CD4-positive, alpha-beta T cell treated with Interleukin-12 subunit alpha and Interleukin-12 subunit beta, for 1 hour (primary cell): ENCODE data around the gene NOC4L.
"Not testable (repeated sequence)": the region's sequence is repeated elsewhere in the genome, so short reads cannot be mapped to it uniquely, and the experiment has no call there.

Experiments
- DNase-seq: peaks from one replicate; pipeline ENCODE4 v3.0.0-alpha.2; 2020

NOC4L gene

GRCh38 chr12:132144115-132144809, at the start of gene NOC4L, which contains the start of gene DDX51:
NOC4L (plus strand) TSS chr12:132144457; CDS start chr12:132144489, 32 bp downstream.
DDX51 (minus strand) TSS chr12:132144319; CDS start chr12:132144296, 23 bp downstream.
- peak; percentile 96 for DNase-seq

DNA sequence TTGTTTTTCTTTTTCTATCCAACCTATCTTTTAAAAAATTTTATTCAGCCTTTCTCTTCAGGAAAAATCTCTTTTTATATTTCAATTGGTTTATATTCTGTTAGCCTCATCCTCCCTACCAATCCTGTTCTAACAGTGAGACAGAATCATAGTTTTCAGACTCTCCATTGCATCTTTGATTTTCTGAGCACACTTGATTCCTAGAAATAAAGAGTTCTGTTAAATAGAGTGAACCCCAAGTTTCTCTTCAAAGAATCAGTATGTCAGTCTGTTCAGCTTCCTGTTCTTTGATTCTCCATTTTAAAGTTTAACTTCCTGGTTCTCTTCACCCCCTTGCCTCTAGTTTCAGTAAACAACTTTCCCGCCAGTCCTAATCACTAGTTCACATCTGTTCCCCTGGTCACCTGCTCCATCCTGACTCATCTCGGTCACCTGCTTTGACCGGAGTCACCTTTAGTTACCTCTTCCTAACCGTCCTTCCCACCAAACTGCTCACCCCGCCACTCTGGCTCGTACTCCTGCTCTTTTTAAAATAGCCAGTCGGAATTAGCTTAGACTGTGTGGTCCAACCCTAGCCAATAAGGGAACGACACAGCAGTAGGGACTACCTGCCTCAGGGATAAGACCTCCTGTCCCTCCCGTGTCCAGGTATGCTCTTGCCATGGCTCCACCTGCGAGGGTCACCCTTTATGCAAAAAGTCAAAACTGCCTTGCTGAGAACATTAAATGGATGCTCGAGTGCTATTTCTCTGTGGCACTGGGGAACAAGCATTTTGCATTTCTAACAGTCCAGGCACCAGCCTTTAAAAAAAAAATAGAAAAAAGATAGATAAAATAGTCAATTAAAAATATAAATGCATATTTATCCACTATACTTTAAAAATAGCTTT, 48.5 kb upstream of the NOC4L start:
- DNase-seq, result no peak

GRCh38 chr12:132099739-132100138, 44.5 kb upstream of the NOC4L start:
- DNase-seq, result no peak

DNA sequence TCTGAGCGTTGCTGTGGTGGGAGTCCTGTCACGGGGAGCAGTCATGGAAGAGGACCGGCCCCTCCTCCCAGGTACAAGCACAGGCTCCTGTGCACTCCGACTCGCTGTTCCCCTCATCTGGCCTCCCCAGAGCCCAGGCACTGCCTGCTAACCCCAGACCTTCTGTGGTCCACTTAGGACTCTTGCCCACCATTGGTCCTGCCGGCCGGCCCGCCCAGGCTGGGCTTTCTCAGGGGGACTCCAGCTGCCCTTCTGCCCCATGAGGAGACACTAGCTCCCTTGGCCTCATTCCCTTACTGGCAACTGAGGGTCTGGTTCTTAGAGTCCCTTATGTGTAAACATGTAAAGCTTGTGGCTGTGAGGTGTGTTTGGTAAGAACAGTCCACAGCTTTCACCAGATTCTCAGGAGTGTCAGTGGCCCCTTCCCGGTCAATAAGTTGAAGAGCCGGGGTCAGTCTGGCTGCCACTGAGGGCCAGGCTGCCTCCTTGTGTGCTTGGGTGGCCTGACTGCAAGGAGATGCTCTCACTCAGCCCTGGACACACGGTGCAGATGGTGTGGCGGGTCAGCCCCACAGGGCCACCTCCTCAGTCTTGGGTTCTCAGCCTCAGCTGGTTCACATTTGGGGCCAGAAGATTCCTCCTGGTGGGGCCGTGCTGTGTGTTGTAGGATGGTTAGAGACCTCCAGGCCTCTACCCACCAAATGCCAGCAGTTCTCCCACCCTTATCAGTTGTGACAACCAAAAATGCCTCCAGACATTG, 43.8 kb upstream of the NOC4L start:
- no peak for DNase-seq

DNA sequence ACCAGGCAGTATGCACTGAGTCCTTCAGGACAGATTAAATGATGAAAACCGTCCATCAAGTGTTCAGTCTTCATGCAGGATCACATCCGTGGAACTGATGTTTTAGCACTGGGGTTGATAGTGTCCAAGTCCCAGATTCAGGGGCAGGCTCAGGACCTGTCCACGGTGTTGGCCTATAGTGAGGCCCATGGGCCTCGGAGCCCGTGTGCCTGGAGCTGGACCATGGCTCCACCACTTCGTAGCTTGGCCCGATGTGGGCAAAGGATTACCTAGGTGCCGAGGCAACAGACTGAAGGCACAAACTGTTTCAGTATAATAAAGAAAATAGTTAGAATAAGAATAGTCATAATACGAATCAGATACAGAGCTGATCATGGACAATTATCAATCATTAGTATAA, 42.0 kb upstream of the NOC4L start:
- DNase-seq, result no peak

- DNase-seq, result not testable (repeated sequence)
These were observed 41.2 kb upstream of the NOC4L start for GRCh38 chr12:132103072-132103471.

DNA sequence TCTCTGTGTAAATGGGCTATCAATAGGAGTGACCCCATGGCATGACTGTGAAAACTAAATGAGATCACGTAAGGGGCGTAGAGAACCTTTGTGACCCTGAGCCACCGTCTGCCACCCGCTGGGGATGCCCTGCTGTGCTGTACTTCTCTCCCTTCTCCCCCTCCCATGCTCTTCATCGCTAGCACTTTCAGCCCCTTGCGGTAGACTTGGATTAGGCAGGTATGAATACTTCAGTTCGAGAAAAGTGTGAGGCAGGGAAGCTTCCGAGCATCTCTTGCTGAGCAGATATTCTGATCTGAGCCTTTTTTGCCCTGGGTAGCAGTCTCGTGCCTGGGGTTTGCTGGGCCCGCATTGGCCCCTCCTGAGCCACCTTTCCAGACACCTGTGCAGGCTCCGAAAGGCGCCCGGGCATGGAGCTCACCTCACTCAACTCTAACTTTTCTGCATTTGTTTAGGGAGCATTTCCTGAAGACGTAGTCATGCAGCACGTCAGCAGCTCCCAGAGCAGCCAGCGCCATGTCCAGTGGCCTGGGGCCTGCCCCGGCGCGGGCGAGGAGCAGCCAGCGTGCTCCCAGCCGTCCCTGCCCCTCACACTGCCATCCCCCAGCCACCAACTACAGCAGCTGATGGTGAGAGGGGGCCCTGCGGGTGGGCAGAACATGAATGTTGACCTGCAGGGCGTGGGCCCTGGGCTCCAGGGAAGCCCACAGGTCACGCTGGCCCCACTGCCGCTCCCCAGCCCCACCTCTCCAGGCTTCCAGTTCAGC, 40.5 kb upstream of the NOC4L start:
- no peak for DNase-seq

GRCh38 chr12:132105467-132105866, 38.8 kb upstream of the NOC4L start:
- DNase-seq, result no peak

GRCh38 chr12:132106921-132107320, 37.3 kb upstream of the NOC4L start:
- no peak for DNase-seq

- DNase-seq, result no peak
These were observed 35.9 kb upstream of the NOC4L start for GRCh38 chr12:132108211-132108832.

GRCh38 chr12:132109741-132110140, 34.5 kb upstream of the NOC4L start:
- no peak for DNase-seq

DNA sequence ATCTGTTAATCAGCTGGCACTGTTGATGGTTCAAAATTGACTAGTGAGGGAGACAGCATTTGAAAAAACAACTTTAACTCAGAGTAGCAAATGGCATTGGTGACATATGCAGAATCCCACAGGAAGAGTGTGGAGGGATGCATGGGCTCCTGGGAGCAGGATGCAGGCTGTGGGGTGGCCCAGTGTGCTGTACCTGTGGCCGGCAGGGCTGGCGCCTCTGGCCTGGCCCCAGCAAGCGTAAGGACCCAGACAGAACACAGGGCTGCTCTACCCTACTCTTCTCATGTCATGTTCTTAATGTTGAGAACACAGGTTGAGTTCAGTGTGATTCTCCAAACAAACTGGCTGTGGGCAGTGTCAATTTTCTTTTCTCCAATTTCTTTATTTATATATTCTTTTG, 33.6 kb upstream of the NOC4L start:
- no peak for DNase-seq

DNA sequence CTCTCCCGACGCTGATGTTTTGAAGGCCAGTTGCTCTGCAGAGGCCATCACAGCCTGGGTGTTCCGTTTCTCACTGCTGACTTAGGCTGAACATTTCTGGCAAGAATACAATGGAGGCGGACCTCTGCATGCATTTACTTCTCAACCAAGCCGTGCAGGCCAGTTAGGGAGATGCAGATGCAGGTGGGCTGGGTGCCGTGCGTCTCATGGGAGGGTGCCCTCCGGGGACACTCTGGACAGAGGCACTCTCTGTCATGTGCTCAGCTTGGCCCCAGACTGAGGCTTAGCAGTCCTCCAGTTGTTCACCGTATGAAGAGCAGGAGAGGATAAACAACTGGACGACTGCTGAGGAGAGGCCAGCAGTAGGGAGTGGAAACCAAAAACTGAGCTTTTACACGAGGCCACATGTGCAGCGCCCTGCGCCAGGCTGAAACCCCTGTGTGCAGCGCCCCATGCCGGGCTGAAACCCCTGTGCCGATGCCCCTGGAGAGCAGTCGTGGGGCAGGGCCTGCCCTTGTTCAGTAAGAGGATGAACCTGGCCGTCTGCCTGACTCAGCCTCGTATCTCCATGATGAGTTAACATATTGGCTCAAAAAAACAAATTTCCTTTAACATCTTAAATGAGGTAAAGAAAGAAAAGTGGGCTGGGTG, 32.5 kb upstream of the NOC4L start:
- DNase-seq, result no peak

GRCh38 chr12:132114667-132115066, 29.6 kb upstream of the NOC4L start:
- DNase-seq, result no peak

DNA sequence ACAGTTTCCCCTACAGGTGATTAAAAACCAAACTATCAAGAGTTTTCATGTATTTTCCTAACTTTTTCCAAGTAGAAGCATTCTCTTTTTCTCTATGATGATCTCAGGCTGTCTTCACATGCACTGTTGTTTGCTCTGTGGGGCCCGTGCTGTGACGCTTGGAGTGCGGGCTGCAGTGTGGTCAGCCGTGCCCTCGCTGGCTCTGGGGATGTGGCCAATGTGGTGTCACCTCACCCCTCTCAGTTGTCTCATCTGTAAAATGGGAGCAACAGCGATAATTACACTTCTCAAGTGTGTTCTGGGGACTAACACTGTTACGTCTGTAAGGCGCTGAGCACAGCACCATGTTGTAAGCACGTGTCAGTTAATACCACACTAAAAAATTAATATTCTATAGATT, 28.8 kb upstream of the NOC4L start:
- DNase-seq, result no peak

DNA sequence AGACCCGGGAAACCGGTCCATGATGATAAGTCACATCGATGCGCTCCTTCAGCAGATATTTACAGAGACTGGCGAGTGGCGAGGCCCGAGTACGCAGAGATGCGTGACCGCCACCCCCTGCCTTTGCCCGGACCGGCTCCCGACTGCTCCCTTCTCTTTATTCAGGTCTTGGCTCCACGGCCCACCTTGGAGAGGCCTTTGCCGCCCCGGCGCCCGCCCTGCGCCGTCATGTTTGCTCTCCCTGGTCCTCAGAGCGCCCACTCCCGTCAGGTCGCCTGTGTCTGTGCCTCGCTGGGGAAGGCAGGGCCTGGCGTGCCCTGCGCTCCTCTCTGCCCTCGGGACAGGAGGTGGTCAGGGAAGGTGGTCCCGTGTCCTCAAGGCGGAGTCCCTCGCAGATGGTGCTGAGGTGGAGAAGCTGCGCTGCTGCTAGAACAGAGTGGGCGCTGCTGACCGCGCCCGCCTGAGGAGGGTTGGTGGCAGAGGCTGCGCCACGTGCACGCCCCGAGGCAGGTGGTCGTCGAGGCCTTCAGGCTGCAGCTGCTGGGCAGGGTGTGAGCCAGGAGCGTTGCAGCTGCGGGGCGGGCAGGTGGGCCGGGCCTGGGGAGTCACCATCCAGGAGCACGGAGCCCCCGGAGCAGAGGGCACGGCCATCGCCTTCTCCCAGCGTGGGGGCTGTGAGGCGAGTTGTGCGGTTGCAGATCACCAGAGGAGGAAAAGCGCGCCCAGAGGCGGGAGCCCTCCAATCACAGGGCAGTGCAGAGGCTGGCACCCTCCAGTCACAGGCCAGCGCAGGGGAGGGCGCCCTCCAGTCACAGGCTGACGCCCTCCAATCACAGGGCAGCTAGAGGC, 27.3 kb upstream of the NOC4L start:
- DNase-seq, result no peak

DNA sequence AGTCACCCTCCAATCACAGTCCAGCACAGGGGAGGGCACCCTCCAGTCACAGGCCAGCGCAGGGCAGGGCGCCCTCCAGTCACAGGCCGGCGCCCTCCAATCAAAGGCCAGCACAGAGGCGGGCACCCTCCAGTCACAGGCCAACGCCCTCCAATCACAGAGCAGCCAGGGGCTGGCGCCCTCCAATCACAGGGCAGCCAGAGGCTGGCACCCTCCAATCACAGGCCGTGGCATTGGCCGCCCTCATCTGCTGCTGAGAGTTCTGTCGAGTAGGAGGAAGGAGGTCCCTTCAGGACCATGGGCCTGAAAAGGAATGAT, 26.7 kb upstream of the NOC4L start:
- no peak for DNase-seq

GRCh38 chr12:132118876-132119275, 25.4 kb upstream of the NOC4L start:
- no peak for DNase-seq

DNA sequence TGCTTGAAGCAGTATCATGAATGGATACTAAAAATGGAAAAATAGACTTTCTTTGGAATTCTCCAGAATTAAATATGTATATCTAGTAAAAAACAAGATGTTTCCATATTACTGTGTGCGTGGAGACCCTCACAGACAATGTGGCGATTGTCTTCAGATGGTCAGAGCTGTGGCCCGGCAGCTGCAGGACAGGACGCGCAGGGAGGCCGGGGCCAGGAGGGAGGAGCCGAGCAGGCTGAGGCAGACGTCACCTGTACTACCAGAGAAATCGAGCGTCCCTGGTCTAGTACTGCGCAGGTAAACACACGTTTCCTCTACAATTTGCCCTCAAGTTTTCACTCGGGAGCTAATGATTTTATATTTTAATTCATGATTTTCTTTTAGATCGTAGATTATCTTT, 23.0 kb upstream of the NOC4L start:
- DNase-seq, result no peak

DNA sequence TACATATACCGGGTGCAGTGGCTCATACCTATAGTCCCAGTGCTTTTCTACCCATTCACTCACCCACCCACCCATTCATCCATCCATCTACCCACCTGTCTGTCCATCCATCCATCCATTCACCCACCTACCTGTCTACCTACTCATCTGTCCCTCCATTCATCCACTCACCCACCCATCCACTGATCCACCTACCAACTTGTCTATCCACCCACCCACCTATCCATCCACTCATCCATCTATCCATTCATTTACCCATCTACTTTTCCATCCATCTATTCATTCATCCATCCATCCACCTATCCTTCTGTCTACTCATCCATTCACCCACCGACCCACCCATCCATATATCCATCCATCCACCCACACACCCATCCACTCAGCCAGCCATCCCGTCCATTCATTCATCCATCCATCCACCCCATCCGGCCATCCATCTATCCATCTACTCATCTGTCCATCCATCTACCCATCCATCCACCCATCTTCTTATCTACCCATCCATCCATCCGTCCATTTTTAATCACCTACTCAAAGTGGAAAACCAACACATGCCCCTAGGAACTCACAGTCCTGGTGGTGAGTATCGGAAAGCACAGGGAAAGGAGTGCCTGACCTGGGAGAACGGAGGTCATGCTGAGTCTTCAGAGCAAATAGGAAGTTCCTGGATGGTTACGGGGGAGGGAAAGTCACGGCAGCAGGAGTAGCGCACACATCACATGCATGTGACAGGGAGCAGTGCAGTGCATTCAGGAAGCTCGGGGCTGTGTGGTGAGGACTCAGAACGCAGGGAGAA, 20.1 kb upstream of the NOC4L start:
- DNase-seq, result no peak
